Transverse colon (tissue), 4 donors: Measurements from ENCODE around the gene KLF13.

Source experiments
- CTCF ChIP-seq, 5 experiments: fragments of 200-600 bp in 3 of 5; fragments of 450-650 bp in 2 of 5; sonication (generic) in 3 of 5; IDR thresholded peaks; 1 replicate in 2 of 5; 2 replicates in 3 of 5; pipeline ENCODE4 v1.5.1; 2016 to 2017; ENCODE audit warnings: antibody characterized with exemption in 5 of 5, inconsistent platforms in 3 of 5, mild to moderate bottlenecking in 2 of 5, moderate library complexity in 1 of 5
- EP300 ChIP-seq: sonication (generic); formaldehyde crosslinking; IDR thresholded peaks from one replicate; pipeline ENCODE4 v1.6.1; 2017; ENCODE audit warnings: antibody characterized with exemption, low read depth
- POLR2A ChIP-seq: fragments of 450-650 bp; IDR thresholded peaks from one replicate; pipeline ENCODE4 v1.6.1; 2016; ENCODE audit warnings: antibody characterized with exemption, mild to moderate bottlenecking, moderate library complexity
- POLR2AphosphoS5 ChIP-seq, 3 donors: sonication (generic); formaldehyde crosslinking; IDR thresholded peaks; one replicate each; pipeline ENCODE4 v1.6.1; 2016; ENCODE audit warnings: antibody characterized with exemption in 3 of 3

GRCh38 chr15:31328969-31329639 lies 2.5 kb downstream of the KLF13 start:
- no peak for TF ChIP-seq CTCF (IDR thresholded peaks at IDR 0.05)
- TF ChIP-seq POLR2AphosphoS5 (IDR thresholded peaks at IDR 0.05), result no peak
- TF ChIP-seq POLR2A, result no peak
- no peak for TF ChIP-seq EP300
